ENCODE results near the gene RACK1.

- TF ChIP-seq REST (IDR thresholded peaks at IDR 0.05; ENCODE audit: low read depth) (no peak), MAX (IDR thresholded peaks at IDR 0.05) (no peak), RAD21 (IDR thresholded peaks at IDR 0.05; ENCODE audit: low read depth) (no peak)
Observed at GRCh38 chr5:181229996-181230395, 13.7 kb downstream of the RACK1 start.
